K562 (cell line): Measurements from ENCODE around the gene ABCC5.

ENCODE experiments used
- ASH1L ChIP-seq: fragments of 450-650 bp; IDR thresholded peaks from 2 replicates; pipeline ENCODE4 v1.6.1; 2018; ENCODE audit warnings: borderline replicate concordance, mild to moderate bottlenecking, low read depth; ENCODE audit not compliant: partially characterized antibody
- CBX5 ChIP-seq: IDR thresholded peaks from 2 replicates; pipeline ENCODE4 v1.6.1; 2014; ENCODE audit warnings: low read depth, borderline replicate concordance
- CTCF ChIP-seq, 3 experiments: IDR thresholded peaks in 2 of 3; conservative IDR thresholded peaks in 1 of 3; 2 replicates each; pipeline ENCODE4 v1.5.1; 2011 to 2012; ENCODE audit warnings: low read length in 3 of 3, mild to moderate bottlenecking in 3 of 3, control low read depth in 2 of 3, improper control_type of control experiment in 1 of 3, inconsistent platforms in 1 of 3, low read depth in 1 of 3, mixed read lengths in 1 of 3, moderate library complexity in 1 of 3; ENCODE audit not compliant: insufficient read depth in 2 of 3
- EP300 ChIP-seq: IDR thresholded peaks from 2 replicates; pipeline ENCODE4 v1.6.1; 2012; ENCODE audit warnings: low read length, improper control_type of control experiment
- EZH2 ChIP-seq: IDR thresholded peaks from 2 replicates; pipeline ENCODE4 v1.6.1; 2012; ENCODE audit warnings: low read depth, mild to moderate bottlenecking, inconsistent platforms, low read length, borderline replicate concordance
- PHTF2 ChIP-seq: fragments of 250-450 bp; sonication (Bioruptor Pico); IDR thresholded peaks from 2 replicates; pipeline ENCODE4 v1.5.0; 2021; ENCODE audit warnings: mild to moderate bottlenecking
- TAF15 ChIP-seq: fragments of 200-400 bp; formaldehyde crosslinking; IDR thresholded peaks from 2 replicates; pipeline ENCODE4 v1.6.1; 2017; ENCODE audit warnings: mild to moderate bottlenecking, low read depth, low read length, moderate library complexity
- TEAD4 ChIP-seq, 2 experiments: sonication (generic) in 1 of 2; formaldehyde crosslinking in 1 of 2; IDR thresholded peaks; 2 replicates each; pipeline versions ENCODE4 v1.6.1 to v1.8.0; 2012 to 2022; ENCODE audit warnings: borderline replicate concordance in 1 of 2, inconsistent platforms in 1 of 2, low read length in 1 of 2, mild to moderate bottlenecking in 1 of 2, missing genetic modification reagents in 1 of 2
- ZNF639 ChIP-seq, 2 experiments: fragments of 200-800 bp in 1 of 2; sonication (Bioruptor generic) in 1 of 2; sonication (generic) in 1 of 2; formaldehyde crosslinking in 1 of 2; IDR thresholded peaks in 1 of 2; conservative IDR thresholded peaks in 1 of 2; 2 replicates each; pipeline versions ENCODE4 v1.5.0 to v1.6.1; 2016 to 2020; ENCODE audit warnings: missing compliant biosample characterization in 1 of 2, missing genetic modification characterization in 1 of 2, missing genetic modification reagents in 1 of 2

- TF ChIP-seq ASH1L, result no peak
- no peak for TF ChIP-seq CBX5
- TF ChIP-seq EZH2, result no peak
- no peak for TF ChIP-seq CTCF (IDR thresholded peaks at IDR 0.05 in 2 of 3, conservative IDR thresholded peaks at IDR 0.05 in 1 of 3; ENCODE audit: insufficient read depth in 2 of 3, low read depth in 1 of 3, low read length in 3 of 3)
- TF ChIP-seq PHTF2, result no peak
- no peak for TF ChIP-seq ZNF639 (CRISPR knock-in tag; conservative IDR thresholded peaks at IDR 0.05 in 1 of 2, IDR thresholded peaks at IDR 0.05 in 1 of 2)
- TF ChIP-seq TAF15, result no peak
- no peak for TF ChIP-seq EP300
- no peak for TF ChIP-seq TEAD4 (IDR thresholded peaks at IDR 0.05; ENCODE audit: low read length)
- no peak for TF ChIP-seq TEAD4 (CRISPR knock-in tag; IDR thresholded peaks at IDR 0.05; ENCODE audit: borderline replicate concordance)
These were observed 48.5 kb upstream of the ABCC5 start for GRCh38 chr3:184066211-184066610.
